Gastroesophageal sphincter (tissue), 3 donors: ENCODE results near the gene FAT1.

Source experiments
- CTCF ChIP-seq, 4 experiments: fragments of 200-600 bp in 2 of 4; fragments of 450-650 bp in 2 of 4; sonication (generic) in 1 of 4; IDR thresholded peaks; one replicate each; pipeline ENCODE4 v1.5.1; 2017 to 2019; ENCODE audit warnings: antibody characterized with exemption in 4 of 4, mild to moderate bottlenecking in 2 of 4, moderate library complexity in 2 of 4
- POLR2A ChIP-seq, 2 donors: fragments of 450-650 bp; IDR thresholded peaks; one replicate each; pipeline ENCODE4 v1.6.1; 2017; ENCODE audit warnings: antibody characterized with exemption in 2 of 2, mild to moderate bottlenecking in 2 of 2, moderate library complexity in 1 of 2

- TF ChIP-seq POLR2A (IDR thresholded peaks at IDR 0.05) (no peak), CTCF (IDR thresholded peaks at IDR 0.05) (no peak)
These were observed 159.9 kb downstream of the FAT1 start for GRCh38 chr4:186563761-186564160.
